OCI-LY7 (cell line): ENCODE results near the gene AGK. TPM values are rescaled to one million over a fixed set of nuclear protein-coding genes. Genes with fewer than 3 reads are reported as not detected.

Experiments
- BruUV-seq: library from RNA; stranded (reverse); fragments of 400-500 nt; replicated peaks from 2 replicates; lab custom pipeline; 2021; lab: Mats Ljungman, UMichigan
- CTCF ChIA-PET: fragments of 300-600 bp; sonication (Branson Sonifier 250); formaldehyde crosslinking; loops from one replicate; lab custom pipeline; 2022; ENCODE audit warnings: antibody characterized with exemption; ENCODE audit not compliant: unreplicated experiment; lab: Charles Lee
- POLR2A ChIA-PET: fragments of 300-600 bp; sonication (Branson Sonifier 250); formaldehyde crosslinking; loops from one replicate; lab custom pipeline; 2022; ENCODE audit warnings: antibody characterized with exemption; lab: Charles Lee
- DNase-seq: peaks from one replicate; pipeline ENCODE4 v3.0.0-alpha.2; 2015; ENCODE audit warnings: low spot score
- H2AFZ ChIP-seq: fragments of 200-600 bp; sonication (generic), shearing (Covaris generic); 2 replicates; pipeline ENCODE4 v1.6.1; 2014; ENCODE audit warnings: mild to moderate bottlenecking, antibody characterized with exemption, low read length, moderate library complexity
- H3K27ac ChIP-seq: fragments of 200-600 bp; sonication (generic); 2 replicates; pipeline ENCODE4 v1.5.1; 2014; ENCODE audit warnings: mixed run types, low read depth, mild to moderate bottlenecking, moderate library complexity, low read length, inconsistent platforms; ENCODE audit not compliant: poor library complexity, severe bottlenecking
- H3K36me3 ChIP-seq: fragments of 200-600 bp; sonication (generic); 2 replicates; pipeline ENCODE4 v1.6.1; 2014; ENCODE audit warnings: mild to moderate bottlenecking, antibody characterized with exemption, low read length, moderate library complexity, mixed read lengths; ENCODE audit not compliant: insufficient read depth
- H3K4me1 ChIP-seq: fragments of 200-600 bp; sonication (generic); 2 replicates; pipeline ENCODE4 v1.5.1; 2014; ENCODE audit warnings: mild to moderate bottlenecking, low read length; ENCODE audit not compliant: insufficient read depth, poor library complexity, severe bottlenecking
- H3K4me2 ChIP-seq: fragments of 200-600 bp; sonication (generic); 2 replicates; pipeline ENCODE4 v1.6.1; 2014; ENCODE audit warnings: mild to moderate bottlenecking, low read length
- H3K4me3 ChIP-seq: fragments of 200-600 bp; sonication (generic); 2 replicates; pipeline ENCODE4 v1.5.1; 2014; ENCODE audit warnings: mild to moderate bottlenecking, low read depth, low read length; ENCODE audit not compliant: poor library complexity, severe bottlenecking
- H3K79me2 ChIP-seq: fragments of 200-600 bp; sonication (generic); 2 replicates; pipeline ENCODE4 v1.6.1; 2016; ENCODE audit warnings: low read depth, mild to moderate bottlenecking, low read length, moderate library complexity, mixed read lengths; ENCODE audit not compliant: insufficient read depth
- H3K9me2 ChIP-seq: fragments of 200-600 bp; sonication (generic); 2 replicates; pipeline ENCODE4 v1.6.1; 2016; ENCODE audit warnings: mild to moderate bottlenecking, low read length, mixed read lengths; ENCODE audit not compliant: insufficient read depth
- H3K9me3 ChIP-seq: fragments of 200-600 bp; sonication (generic); 2 replicates; pipeline ENCODE4 v1.6.1; 2014; ENCODE audit warnings: mild to moderate bottlenecking, mixed run types, low read length, mixed read lengths
- H4K20me1 ChIP-seq: fragments of 200-600 bp; sonication (generic); 2 replicates; pipeline ENCODE4 v1.6.1; 2014; ENCODE audit warnings: mild to moderate bottlenecking, antibody characterized with exemption, low read length, moderate library complexity, mixed read lengths; ENCODE audit not compliant: insufficient read depth
- CTCF ChIP-seq: fragments of 200-600 bp; sonication (generic); conservative IDR thresholded peaks from 2 replicates; pipeline ENCODE4 v1.5.1; 2014; ENCODE audit warnings: mild to moderate bottlenecking, antibody characterized with exemption, low read length, moderate library complexity, mixed read lengths
- EZH2phosphoT487 ChIP-seq: fragments of 200-600 bp; sonication (generic); IDR thresholded peaks from 2 replicates; pipeline ENCODE4 v1.6.1; 2018; ENCODE audit warnings: low read depth, borderline replicate concordance, mild to moderate bottlenecking, mixed run types, antibody characterized with exemption, low read length, moderate library complexity, mixed read lengths
- intact Hi-C: fragments of 100-400 bp; cut with micrococcal nuclease; formaldehyde crosslinking; loops from one replicate; pipeline ENCODE4 v1.10.0; 2022; ENCODE audit not compliant: unreplicated experiment
- total RNA-seq, 2 experiments: library from RNA; depleted of rRNA in 1 of 2; stranded (reverse); fragments of >200 nt in 1 of 2; shearing (Covaris generic) in 1 of 2; gene quantifications; 2 replicates each; pipeline ENCODE4 v1.2.3, GENCODE V29; 2014 to 2022

The AGK gene
- total RNA-seq, 2 experiments from 2014 or later: 31.2 to 33.6 TPM

- ChIA-PET CTCF (no interaction called here), POLR2A (no interaction called here)
- Histone ChIP-seq H3K4me3 (no peak overlapping the region), H4K20me1 (no peaks in the 10 kb centered on the region), H3K79me2 (no peaks in the 10 kb centered on the region), H2AFZ (no peak overlapping the region), H3K9me2 (no peaks in the 10 kb centered on the region), H3K27ac (no peak overlapping the region), H3K4me1 (peaks cover 14% of the 10 kb centered on the region), H3K9me3 (no peaks in the 10 kb centered on the region), H3K36me3 (peaks cover 7% of the 10 kb centered on the region; the same call in 1 of the 2 replicates), H3K4me2 (no peak overlapping the region)
- BruUV-seq: no TSS peak
- intact Hi-C loops: no loop called here
- TF ChIP-seq CTCF: no peak
- no peak for TF ChIP-seq EZH2phosphoT487
- DNase-seq: no peak
Measured at GRCh38 chr7:141659501-141659900, 108.3 kb downstream of the AGK start.

GRCh38 chr7:141660259-141660658 is 109.0 kb downstream of the AGK start:
- ChIA-PET CTCF (no interaction called here), POLR2A (interaction anchor here (0.7 to 1.0 kb wide), 2 partner anchors 18 to 71 kb away, joined by 3 read pairs; no protein-coding TSS in a partner anchor)
- no peak for DNase-seq
- Histone ChIP-seq H3K4me3 (no peak overlapping the region), H3K27ac (no peak overlapping the region), H3K9me2 (no peaks in the 10 kb centered on the region), H3K79me2 (no peaks in the 10 kb centered on the region), H3K36me3 (0 out of 2 replicates have a peak, but pooled peaks cover 3% of the 10 kb centered on the region), H3K9me3 (no peaks in the 10 kb centered on the region), H4K20me1 (no peaks in the 10 kb centered on the region), H3K4me2 (no peak overlapping the region), H3K4me1 (peaks cover 14% of the 10 kb centered on the region), H2AFZ (no peak overlapping the region)
- BruUV-seq: no TSS peak
- intact Hi-C loops: no loop called here
- TF ChIP-seq EZH2phosphoT487: no peak
- TF ChIP-seq CTCF: no peak

- no peak for TF ChIP-seq EZH2phosphoT487
- TF ChIP-seq CTCF: no peak
- H3K4me1 ChIP-seq: peaks cover 14% of the 10 kb centered on the region
- H3K9me3 ChIP-seq: no peaks in the 10 kb centered on the region
- H3K79me2 ChIP-seq: no peaks in the 10 kb centered on the region
- H3K27ac ChIP-seq: no peak overlapping the region
- intact Hi-C loops: no loop called here
- no peaks in the 10 kb centered on the region for H3K36me3 ChIP-seq
- BruUV-seq: no TSS peak
- H3K4me2 ChIP-seq: no peak overlapping the region; the same call in 1 of the 2 replicates
- H4K20me1 ChIP-seq: no peaks in the 10 kb centered on the region
- ChIA-PET CTCF (no interaction called here), POLR2A (no interaction called here)
- no peak overlapping the region for H2AFZ ChIP-seq
- H3K9me2 ChIP-seq: no peaks in the 10 kb centered on the region
- DNase-seq: peak; percentile 4
- H3K4me3 ChIP-seq: no peak overlapping the region
Measured at GRCh38 chr7:141663081-141663849, 112.1 kb downstream of the AGK start.
